Muscle layer of duodenum (tissue), 2 donors: ENCODE data around the gene CLEC2L.

ENCODE experiments used
- H3K27ac ChIP-seq: one replicate; pipeline ENCODE4 v1.7.0; 2013; ENCODE audit warnings: mild to moderate bottlenecking, low read length
- H3K27me3 ChIP-seq: one replicate; pipeline ENCODE4 v1.7.0; 2013; ENCODE audit warnings: low read depth, mild to moderate bottlenecking, control low read depth, low read length
- H3K36me3 ChIP-seq, 2 donors: one replicate each; pipeline ENCODE4 v1.7.0; 2013; ENCODE audit warnings: low read length in 2 of 2, control low read depth in 1 of 2, mild to moderate bottlenecking in 1 of 2; ENCODE audit not compliant: insufficient read depth in 2 of 2, control insufficient read depth in 1 of 2
- H3K4me1 ChIP-seq, 2 donors: one replicate each; pipeline ENCODE4 v1.7.0; 2013; ENCODE audit warnings: low read length in 2 of 2, mild to moderate bottlenecking in 2 of 2, control low read depth in 1 of 2, moderate library complexity in 1 of 2; ENCODE audit not compliant: insufficient read depth in 2 of 2, control insufficient read depth in 1 of 2
- H3K4me3 ChIP-seq, 2 donors: one replicate each; pipeline ENCODE4 v1.7.0; 2013; ENCODE audit warnings: low read length in 2 of 2, low read depth in 1 of 2, mild to moderate bottlenecking in 1 of 2
- H3K9me3 ChIP-seq, 2 donors: one replicate each; pipeline ENCODE4 v1.7.0; 2013; ENCODE audit warnings: low read length in 2 of 2, control low read depth in 1 of 2, mild to moderate bottlenecking in 1 of 2; ENCODE audit not compliant: control insufficient read depth in 1 of 2
- donor health status: healthy.

Gene CLEC2L

DNA sequence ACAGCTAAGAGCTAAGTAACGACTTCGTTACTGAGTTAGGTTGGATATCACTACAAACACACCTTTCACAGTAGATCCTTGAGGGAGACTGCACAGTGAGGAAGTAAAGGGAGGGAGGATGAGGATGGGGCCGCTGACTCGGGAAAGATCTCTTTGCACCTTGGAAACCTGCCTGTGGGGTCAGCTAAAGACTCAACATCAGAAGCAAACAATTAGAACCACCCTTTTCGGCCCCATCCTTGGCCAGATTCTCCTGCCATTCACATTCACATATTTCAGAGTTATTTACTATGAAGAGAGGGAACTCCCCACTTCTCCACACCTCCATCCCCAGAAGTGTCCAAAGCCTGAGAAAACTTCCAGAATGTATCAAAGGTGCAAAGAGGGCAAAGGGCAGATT is 47.1 kb downstream of the CLEC2L start:
- Histone ChIP-seq H3K36me3 (peaks cover 23 to 33% of the 10 kb centered on the region in 2 donors), H3K9me3 (no peaks in the 10 kb centered on the region), H3K4me1 (no peaks in the 10 kb centered on the region), H3K27me3 (no peaks in the 10 kb centered on the region), H3K27ac (no peak overlapping the region), H3K4me3 (no peak overlapping the region)

DNA sequence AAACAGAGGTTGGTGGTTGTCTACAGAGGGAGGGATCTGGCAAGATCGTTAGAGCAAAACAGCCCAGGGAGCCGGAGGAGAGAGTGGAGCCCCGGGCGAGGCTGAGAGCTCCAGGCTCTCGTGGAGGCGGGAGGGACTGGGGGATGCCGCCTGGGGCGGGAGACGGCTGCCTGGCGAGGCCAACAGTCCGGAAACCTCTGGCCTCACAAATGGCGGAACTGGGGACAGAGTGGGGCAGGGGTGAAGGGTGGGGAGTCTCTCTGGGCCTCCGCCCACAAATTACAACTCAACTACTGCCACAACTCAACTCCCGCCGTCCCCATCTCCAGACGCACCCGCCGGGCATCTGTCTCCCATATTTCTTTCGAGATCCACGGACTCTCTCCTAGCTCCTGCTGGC is 47.7 kb downstream of the CLEC2L start:
- no peaks in the 10 kb centered on the region for H3K9me3 ChIP-seq
- no peak overlapping the region for H3K27ac ChIP-seq
- no peaks in the 10 kb centered on the region for H3K4me1 ChIP-seq
- H3K4me3 ChIP-seq: no peak overlapping the region
- H3K36me3 ChIP-seq: peaks cover 23 to 38% of the 10 kb centered on the region in 2 donors
- H3K27me3 ChIP-seq: no peaks in the 10 kb centered on the region

DNA sequence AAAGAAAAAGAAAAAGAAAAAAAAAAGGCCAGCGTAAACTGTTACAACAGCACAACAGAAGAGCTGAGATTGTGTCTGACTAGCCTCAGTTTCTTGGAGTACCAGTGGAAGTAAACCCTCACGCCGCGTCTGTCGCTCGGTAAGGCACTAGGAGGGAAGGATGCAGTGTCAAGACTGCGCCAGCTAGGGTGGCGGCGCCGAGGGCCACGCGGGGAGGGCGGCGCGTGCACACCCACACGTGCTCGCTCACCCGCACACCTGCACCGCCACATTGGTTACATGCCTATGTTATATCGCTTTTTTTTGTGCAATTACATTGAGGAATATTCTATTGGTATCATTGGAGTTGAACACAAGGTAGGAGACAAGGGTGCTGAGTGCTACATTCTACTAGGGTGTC is 48.2 kb downstream of the CLEC2L start:
- H3K4me1 ChIP-seq: no peaks in the 10 kb centered on the region
- H3K27ac ChIP-seq: no peak overlapping the region
- no peaks in the 10 kb centered on the region for H3K9me3 ChIP-seq
- no peak overlapping the region for H3K4me3 ChIP-seq
- H3K27me3 ChIP-seq: no peaks in the 10 kb centered on the region
- peaks cover 23 to 38% of the 10 kb centered on the region in 2 donors for H3K36me3 ChIP-seq

DNA sequence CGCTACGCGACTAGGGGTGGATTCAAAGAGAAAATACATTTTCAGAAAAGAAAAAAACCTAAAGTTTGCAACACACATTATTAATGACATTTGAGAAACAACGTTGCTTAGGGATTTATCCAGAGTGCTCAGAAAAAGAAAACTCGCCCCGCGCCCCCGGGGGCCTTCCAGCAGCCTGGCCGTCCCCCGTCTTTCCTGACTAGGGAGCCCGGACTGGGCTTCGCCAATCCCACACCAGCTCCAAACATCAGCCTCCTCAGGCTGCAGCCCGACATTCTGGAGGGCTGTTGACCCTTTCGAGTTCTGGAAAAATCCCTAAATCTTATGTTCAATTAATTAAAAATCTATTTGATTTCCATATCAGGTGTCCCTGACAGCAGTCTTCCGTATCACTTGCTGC is 48.6 kb downstream of the CLEC2L start:
- no peaks in the 10 kb centered on the region for H3K9me3 ChIP-seq
- no peaks in the 10 kb centered on the region for H3K4me1 ChIP-seq
- no peaks in the 10 kb centered on the region for H3K27me3 ChIP-seq
- peaks cover 23 to 38% of the 10 kb centered on the region in 2 donors for H3K36me3 ChIP-seq
- H3K4me3 ChIP-seq: no peak overlapping the region
- H3K27ac ChIP-seq: no peak overlapping the region

DNA sequence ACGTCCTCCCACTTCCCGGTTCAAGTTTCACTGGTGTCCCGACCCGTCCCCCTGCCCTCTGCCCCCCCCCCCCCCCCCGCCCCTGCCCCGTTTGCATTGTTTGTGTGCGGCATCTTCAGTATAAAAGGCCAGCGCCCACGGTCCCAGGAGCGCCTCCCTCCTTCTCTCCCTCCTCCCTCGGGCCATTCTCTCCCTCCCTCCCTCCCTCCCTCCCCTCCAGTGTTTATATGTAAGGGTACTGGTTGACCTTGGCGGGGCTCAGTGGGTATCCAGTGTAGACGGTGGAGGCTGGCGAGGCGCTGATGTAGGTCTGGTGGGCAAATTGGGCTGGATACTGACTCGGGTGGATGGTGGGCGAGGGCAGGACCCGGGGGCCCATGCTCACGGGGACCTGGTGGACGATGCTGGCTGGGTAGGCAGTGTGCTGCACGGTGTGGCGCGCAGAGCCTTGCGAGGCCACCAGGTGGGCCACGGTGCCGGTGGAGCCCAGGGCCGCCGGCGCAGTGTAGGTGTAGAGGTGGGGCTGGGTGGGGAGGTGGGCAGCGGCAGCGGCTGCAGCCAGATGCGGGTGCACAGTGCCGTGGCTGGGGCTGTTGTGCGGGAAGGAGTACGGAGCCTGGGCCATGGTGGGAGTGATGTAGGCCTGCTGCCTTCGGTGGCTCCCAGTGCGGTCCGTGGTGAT is 49.4 kb downstream of the CLEC2L start:
- Histone ChIP-seq H3K4me1 (no peaks in the 10 kb centered on the region), H3K9me3 (no peaks in the 10 kb centered on the region), H3K4me3 (no peak overlapping the region), H3K36me3 (peaks cover 20 to 38% of the 10 kb centered on the region in 2 donors), H3K27me3 (no peaks in the 10 kb centered on the region), H3K27ac (no peak overlapping the region)

DNA sequence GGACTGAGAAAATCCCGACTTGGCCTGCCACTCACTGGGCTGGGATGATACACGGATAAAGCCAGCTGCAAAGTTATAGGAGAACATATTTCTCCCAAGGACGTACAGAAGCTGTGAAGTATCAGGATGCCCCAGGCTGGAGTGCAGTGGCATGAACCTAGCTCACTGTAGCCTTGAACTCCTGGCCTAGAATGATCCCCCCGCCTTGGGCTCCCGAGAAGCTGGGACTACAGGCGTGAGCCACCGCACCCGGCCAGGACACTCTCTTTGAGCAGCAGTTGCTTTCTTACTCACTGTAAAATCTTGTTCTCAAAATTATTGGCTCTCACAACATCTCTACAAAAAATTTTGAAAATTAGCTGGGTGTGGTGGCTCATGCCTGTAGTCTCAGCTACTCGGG is 50.4 kb downstream of the CLEC2L start:
- Histone ChIP-seq H3K4me3 (no peak overlapping the region), H3K27ac (no peak overlapping the region), H3K9me3 (no peaks in the 10 kb centered on the region), H3K27me3 (no peaks in the 10 kb centered on the region), H3K4me1 (no peaks in the 10 kb centered on the region), H3K36me3 (peaks cover 18 to 38% of the 10 kb centered on the region in 2 donors)

DNA sequence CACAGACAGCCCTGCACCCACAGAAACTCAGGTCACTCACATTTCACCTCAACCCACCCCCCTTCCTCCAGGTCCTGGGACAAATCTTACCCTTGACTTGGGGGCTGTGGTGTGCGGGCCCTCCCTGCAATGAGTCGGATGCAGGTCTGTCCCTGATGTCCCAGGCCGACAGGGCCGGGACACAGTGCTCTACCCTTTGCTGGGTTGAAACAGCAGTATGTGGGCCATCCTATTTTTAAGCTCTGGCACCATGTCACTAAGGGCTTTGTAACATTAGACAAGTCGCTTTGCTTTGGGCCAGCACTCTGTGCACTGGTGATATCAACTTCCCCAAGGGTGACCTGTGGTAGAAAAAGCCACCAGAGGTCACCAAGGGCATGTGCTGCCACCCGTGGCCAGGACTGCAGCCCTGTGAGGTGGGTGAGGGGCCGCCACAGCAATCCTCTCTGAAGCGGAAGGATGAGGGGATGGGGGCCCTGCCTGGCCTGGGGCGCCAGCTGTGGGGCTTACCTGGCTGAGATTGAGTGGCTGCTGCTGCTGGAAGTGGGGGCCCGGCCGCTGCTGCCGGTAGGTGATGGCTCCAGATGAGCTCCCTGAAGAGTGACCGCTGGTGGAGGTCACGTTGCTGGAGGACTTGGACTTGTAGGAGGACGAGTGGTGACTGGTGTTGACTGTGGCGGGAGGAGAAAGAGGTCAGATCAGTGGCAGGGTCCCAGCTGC is 51.3 kb downstream of the CLEC2L start:
- H3K4me3 ChIP-seq: no peak overlapping the region
- H3K27ac ChIP-seq: no peak overlapping the region
- no peaks in the 10 kb centered on the region for H3K9me3 ChIP-seq
- no peaks in the 10 kb centered on the region for H3K4me1 ChIP-seq
- peaks cover 25 to 38% of the 10 kb centered on the region in 2 donors for H3K36me3 ChIP-seq
- no peaks in the 10 kb centered on the region for H3K27me3 ChIP-seq

DNA sequence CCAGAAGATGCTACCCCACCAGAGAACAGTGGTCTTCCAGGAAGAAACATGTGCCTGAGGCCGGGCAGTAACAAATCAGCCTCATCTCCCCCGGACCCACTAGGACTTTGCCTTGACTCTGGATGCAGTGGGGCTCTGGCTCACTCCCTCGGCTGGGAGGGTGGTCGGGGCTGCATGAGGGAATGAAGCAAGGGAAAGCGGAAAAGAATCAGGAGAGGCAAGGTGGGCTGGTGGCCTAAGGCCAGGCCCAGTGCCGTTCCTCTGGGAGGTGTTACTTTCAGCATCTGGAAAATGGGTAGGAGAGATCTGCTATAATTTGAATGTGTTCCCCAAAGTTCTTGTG is 51.8 kb downstream of the CLEC2L start:
- Histone ChIP-seq H3K27me3 (no peaks in the 10 kb centered on the region), H3K4me3 (no peak overlapping the region), H3K4me1 (no peaks in the 10 kb centered on the region), H3K36me3 (peaks cover 24 to 43% of the 10 kb centered on the region in 2 donors), H3K27ac (no peak overlapping the region), H3K9me3 (no peaks in the 10 kb centered on the region)

DNA sequence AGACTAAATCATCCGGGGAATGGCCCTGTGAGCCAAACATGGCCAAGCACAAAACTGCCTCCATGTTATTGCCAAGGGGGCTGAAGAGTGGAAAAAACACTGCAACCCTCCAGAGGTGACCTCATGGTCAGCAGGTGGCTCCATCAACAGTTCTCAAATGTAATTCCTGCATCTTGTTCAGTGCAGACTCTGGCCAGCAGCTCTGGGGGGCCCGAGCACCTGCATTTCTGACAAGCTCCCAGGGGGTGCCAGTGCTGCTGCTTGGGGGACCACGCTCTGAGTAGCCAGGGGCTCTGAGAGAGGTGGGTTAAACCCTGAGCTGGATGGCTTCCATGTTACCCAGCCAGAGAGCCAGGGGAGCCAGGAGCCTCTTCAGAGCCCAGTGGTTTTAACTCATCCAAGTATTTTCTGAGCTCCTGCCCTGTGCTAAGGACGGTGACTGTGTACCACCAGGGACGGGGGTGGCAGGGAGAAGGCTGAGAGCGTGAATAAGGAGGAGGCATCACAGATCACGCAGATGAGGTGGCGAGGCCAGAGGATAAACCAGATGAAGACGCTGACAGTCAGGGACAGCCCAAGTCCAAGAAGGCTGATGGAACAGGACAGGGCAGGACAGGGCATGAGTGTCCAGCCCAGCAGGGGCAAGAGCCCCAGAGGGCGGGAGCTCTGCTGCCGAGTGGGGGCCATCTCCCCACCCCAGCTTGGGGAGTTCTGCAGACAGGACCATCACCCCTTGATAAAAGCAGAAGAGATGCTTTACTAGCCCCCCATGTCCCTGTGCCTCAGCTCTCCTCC is 52.9 kb downstream of the CLEC2L start:
- Histone ChIP-seq H3K4me3 (no peak overlapping the region), H3K4me1 (peaks cover 0 to 1% of the 10 kb centered on the region in 2 donors), H3K27ac (no peak overlapping the region), H3K36me3 (peaks cover 21 to 53% of the 10 kb centered on the region in 2 donors), H3K27me3 (no peaks in the 10 kb centered on the region), H3K9me3 (no peaks in the 10 kb centered on the region)

DNA sequence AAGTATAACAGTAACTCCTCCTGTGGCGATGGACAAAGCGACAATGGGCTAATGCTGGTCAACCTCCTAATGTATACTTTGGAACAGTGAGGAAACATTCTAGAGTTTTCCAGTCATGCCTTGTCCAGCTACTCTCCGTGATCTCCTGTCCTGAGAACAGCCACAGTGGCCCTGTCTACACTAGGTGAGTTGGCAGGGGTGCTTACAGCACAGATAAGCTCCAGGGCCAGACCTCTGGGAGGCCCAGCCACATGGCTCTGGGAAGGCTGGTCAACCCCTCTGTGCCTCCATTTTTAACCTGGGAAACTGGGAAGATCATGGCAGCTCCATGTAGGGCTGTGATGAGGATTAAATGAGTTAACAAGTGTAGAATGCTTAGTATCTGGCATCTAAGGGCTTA is 57.0 kb downstream of the CLEC2L start:
- peaks cover 0 to 19% of the 10 kb centered on the region in 2 donors for H3K4me1 ChIP-seq
- no peaks in the 10 kb centered on the region for H3K9me3 ChIP-seq
- H3K4me3 ChIP-seq: no peak overlapping the region
- no peak overlapping the region for H3K27ac ChIP-seq
- H3K27me3 ChIP-seq: no peaks in the 10 kb centered on the region
- peaks cover 40 to 50% of the 10 kb centered on the region in 2 donors for H3K36me3 ChIP-seq

DNA sequence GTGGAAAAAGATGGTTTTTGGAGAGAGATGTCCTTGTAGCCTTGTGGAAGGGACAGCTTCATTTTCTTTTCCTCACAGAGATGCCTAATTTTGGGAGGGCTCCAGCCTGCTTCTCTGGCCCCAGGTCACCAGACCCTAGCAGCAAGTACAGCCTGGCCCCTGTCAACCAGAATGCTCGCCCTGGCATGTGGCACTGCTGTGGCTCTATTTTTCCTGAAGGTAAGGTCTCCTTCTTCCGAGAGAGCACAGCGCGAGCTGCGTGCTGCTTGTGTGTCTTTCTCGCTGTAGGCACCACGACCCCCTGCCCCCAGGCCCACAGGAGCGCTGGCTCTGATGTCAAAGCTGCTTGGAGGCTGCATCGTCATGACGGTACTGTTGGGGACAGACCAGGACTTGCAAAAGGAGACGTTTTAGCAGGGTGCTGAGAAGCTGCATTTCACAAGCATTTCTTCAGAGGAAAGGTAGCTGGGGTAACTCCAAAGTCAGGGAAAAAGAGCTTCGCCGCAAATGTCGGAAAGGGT is 58.7 kb downstream of the CLEC2L start:
- Histone ChIP-seq H3K27ac (no peak overlapping the region), H3K36me3 (peaks cover 40 to 43% of the 10 kb centered on the region in 2 donors), H3K9me3 (no peaks in the 10 kb centered on the region), H3K4me3 (no peak overlapping the region), H3K27me3 (no peaks in the 10 kb centered on the region), H3K4me1 (peaks cover 0 to 19% of the 10 kb centered on the region in 2 donors)
